Measurements from ENCODE around the gene RAX.

GRCh38 chr18:59249199-59249774 lies 24.0 kb downstream of the RAX start:
- TF ChIP-seq EZH2 (IDR thresholded peaks at IDR 0.05) (no peak), POLR2AphosphoS5 (IDR thresholded peaks at IDR 0.05; ENCODE audit: borderline replicate concordance, low read depth, low read length) (no peak), FOXP2 (optimal IDR thresholded peaks at IDR 0.05; ENCODE audit: control extremely low read depth, extremely low read length, insufficient read depth) (no peak)

All from SK-N-MC (cell line).